ENCODE measurements around the gene TBC1D19. TPM values are rescaled to one million over a fixed set of nuclear protein-coding genes. Genes with fewer than 3 reads are reported as not detected.

TBC1D19 gene
- total and polyA plus RNA-seq, 4 donors, result 1.2 to 5.8 (median 2.2) TPM

GRCh38 chr4:26601204-26601603 lies 17.3 kb downstream of the TBC1D19 start:
- TF ChIP-seq TAF1 (conservative IDR thresholded peaks at IDR 0.05) (no peak), GABPA (IDR thresholded peaks at IDR 0.05 in 1 of 2, conservative IDR thresholded peaks at IDR 0.05 in 1 of 2) (no peak), FOXA2 (IDR thresholded peaks at IDR 0.05) (no peak), REST (IDR thresholded peaks at IDR 0.05) (no peak), RAD21 (IDR thresholded peaks at IDR 0.05) (no peak), MAX (IDR thresholded peaks at IDR 0.05) (no peak), JUND (IDR thresholded peaks at IDR 0.05) (no peak), HNF4G (IDR thresholded peaks at IDR 0.05) (no peak), EGR1 (IDR thresholded peaks at IDR 0.05; ENCODE audit: low read depth in 2 of 2) (no peak), HNF4A (conservative IDR thresholded peaks at IDR 0.05) (no peak), SP1 (IDR thresholded peaks at IDR 0.05) (no peak), FOXA1 (IDR thresholded peaks at IDR 0.05) (no peak), ZBTB33 (IDR thresholded peaks at IDR 0.05) (no peak), ATF3 (IDR thresholded peaks at IDR 0.05) (no peak), CTCF (IDR thresholded peaks at IDR 0.05; ENCODE audit: low read depth, low read length, missing input control) (no peak), NR2F2 (IDR thresholded peaks at IDR 0.05) (no peak), YY1 (IDR thresholded peaks at IDR 0.05) (no peak), RXRA (IDR thresholded peaks at IDR 0.05) (no peak)
- no peaks in the 10 kb centered on the region for H3K36me3 ChIP-seq (ENCODE audit: control insufficient read depth in 4 of 4, insufficient read depth in 3 of 4, low read depth in 1 of 4, low read length in 3 of 4)
- no peak overlapping the region for H3K9ac ChIP-seq (ENCODE audit: low read depth in 1 of 2, low read length in 2 of 2)
- no peak overlapping the region for H3K27ac ChIP-seq (ENCODE audit: low read depth in 1 of 2, low read length in 2 of 2)
- no peaks in the 10 kb centered on the region for H3K9me3 ChIP-seq (ENCODE audit: control insufficient read depth in 4 of 4, low read length in 3 of 4)
- WGBS, result 100% methylated on average over 1 of the region's 1 CpG
- no peaks in the 10 kb centered on the region for H3K27me3 ChIP-seq (ENCODE audit: control insufficient read depth in 4 of 4, insufficient read depth in 4 of 4, low read length in 3 of 4)
- no peaks in the 10 kb centered on the region for H3K4me1 ChIP-seq (ENCODE audit: control insufficient read depth in 4 of 4, insufficient read depth in 4 of 4, low read length in 3 of 4)
- H3K4me3 ChIP-seq (ENCODE audit: low read depth in 1 of 3, low read length in 3 of 3), result no peak overlapping the region
- DNase-seq (ENCODE audit: low spot score), result no peak

All from liver (tissue), 9 donors.